ENCODE data around the gene NPLOC4. TPM values are rescaled to one million over a fixed set of nuclear protein-coding genes. Genes with fewer than 3 reads are reported as not detected.

The NPLOC4 gene
- 277 and 501 TPM in 2 replicates for total RNA-seq (2011; cell fraction: chromatin; rRNA removed; ENCODE audit: low replicate concordance)
- 241 and 247 TPM in 2 replicates for total RNA-seq (2011; cell fraction: nucleolus; rRNA removed)
- 239 and 253 TPM in 2 replicates for total RNA-seq (2011; cell fraction: nucleoplasm; rRNA removed)
- 65.1 and 82.2 TPM in 2 replicates for total RNA-seq (2014; rRNA removed)
- total RNA-seq (2014; rRNA removed; fragmentation: Illumina TruSeq; extraction: Trizol), result 47.4 and 53.0 TPM in 2 replicates
- total RNA-seq (2015; rRNA removed; fragmentation: Illumina TruSeq; extraction: Trizol), result 55.6 and 57.9 TPM in 2 replicates
- total RNA-seq (2021), result 116 and 124 TPM in 2 replicates
- 84.1 and 93.9 TPM in 2 replicates for polyA plus RNA-seq (2011; rRNA removed)
- 85.5 and 112 TPM in 2 replicates for polyA plus RNA-seq (2011; cell fraction: cytosol; rRNA removed)
- polyA plus RNA-seq (2011; cell fraction: nucleus; rRNA removed), result 134 and 203 TPM in 2 replicates
- polyA plus RNA-seq (2012), result 53.5 and 61.2 TPM in 2 replicates
- 69.0 and 74.7 TPM in 2 replicates for polyA plus RNA-seq (2014; fragmentation: Illumina TruSeq; extraction: Trizol)
- polyA plus RNA-seq (2014; fragmentation: Nextera tagmentation; extraction: Ambion mirVana), result 1 to 10 TPM; 1.5 to 2.5 TPM
- polyA plus RNA-seq (2014; rRNA removed), result 64.5 and 78.1 TPM in 2 replicates
- polyA minus RNA-seq (2011; rRNA and poly(A)+ RNA removed), result 117 and 181 TPM in 2 replicates
- polyA minus RNA-seq (2011; cell fraction: cytosol; rRNA and poly(A)+ RNA removed), result 99.8 and 121 TPM in 2 replicates
- polyA minus RNA-seq (2011; cell fraction: nucleus; rRNA and poly(A)+ RNA removed), result 52.1 and 62.5 TPM in 2 replicates
- percentile 83 among the genes with signal in this experiment for Bru-seq, nascent RNA
- percentile 90 among the genes with signal in this experiment for BruChase-seq, experiment 1, labeled RNA remaining after a 2-hour chase
- BruChase-seq, experiment 2, labeled RNA remaining after a 6-hour chase, result percentile 91 among the genes with signal in this experiment
- long read RNA-seq, experiment 1, full-length matches to known transcripts, result 103 of 479 reads
- long read RNA-seq, experiment 1, partial matches to known transcripts, result 25 of 479 reads
- long read RNA-seq, experiment 1, other reads (novel, unspliced or antisense), result 351 of 479 reads
- long read RNA-seq, experiment 2, full-length matches to known transcripts, result 32 of 123 reads
- long read RNA-seq, experiment 2, partial matches to known transcripts, result 27 of 123 reads
- long read RNA-seq, experiment 2, other reads (novel, unspliced or antisense), result 64 of 123 reads
- long read RNA-seq, experiment 3, partial matches to known transcripts, result 2 of 20 reads
- long read RNA-seq, experiment 3, other reads (novel, unspliced or antisense), result 18 of 20 reads

GRCh38 chr17:81636505-81637288 is at the start of gene NPLOC4, which contains the start of gene TSPAN10:
TSS of gene NPLOC4 (minus strand) at chr17:81637112. CDS start at chr17:81636930, 182 bp downstream.
TSS of gene TSPAN10 (plus strand) at chr17:81637196. CDS start at chr17:81642413, 5,217 bp downstream.
- no TSS peak for BruUV-seq (replicated peaks)
- Histone ChIP-seq H3K27ac (ENCODE audit: extremely low read depth, low read depth, low read length) (peak within 1 kb of the TSS; percentile 87), H3K27me3 (ENCODE audit: control insufficient read depth in 2 of 2, insufficient read depth in 2 of 2, low read length in 2 of 2) (no peaks in the 10 kb centered on the region), H3K79me2 (ENCODE audit: control insufficient read depth, insufficient read depth, low read length) (peaks cover 52% of the 10 kb centered on the region), H3K9me3 (replicated peaks; ENCODE audit: control insufficient read depth, insufficient read depth, low read depth, low read length) (no peaks in the 10 kb centered on the region), H4K20me1 (replicated peaks; ENCODE audit: control insufficient read depth, insufficient read depth, low read length) (peaks cover 6% of the 10 kb centered on the region), H3K9ac (ENCODE audit: insufficient read depth in 1 of 2, low read depth in 2 of 2, low read length in 2 of 2) (peak within 1 kb of the TSS; percentile 94 to 98), H3K9me1 (ENCODE audit: control insufficient read depth, insufficient read depth, low read length) (no peaks in the 10 kb centered on the region), H3K4me1 (replicated peaks in 1 of 2; ENCODE audit: control insufficient read depth in 2 of 2, insufficient read depth in 2 of 2, low read length in 2 of 2) (peaks cover 20 to 22% of the 10 kb centered on the region in 2 experiments; a peak in 4 of 5 replicates), H2AFZ (ENCODE audit: low read depth, low read length) (peak within 1 kb of the TSS; percentile 92), H3K4me2 (ENCODE audit: insufficient read depth, low read length) (peak within 1 kb of the TSS; percentile 84), H3K4me3 (peak within 1 kb of the TSS; percentile 69), H3K36me3 (ENCODE audit: control insufficient read depth, insufficient read depth, low read length) (peaks cover 28% of the 10 kb centered on the region; the same call in 2 of the 3 replicates)
- ChIA-PET CTCF (ENCODE audit: low intra/inter-chr PET ratio) (interaction anchor here (0.7 kb wide), 1 partner anchor 568 kb away, joined by 3 read pairs; no protein-coding TSS in a partner anchor), POLR2A (interaction anchor here (0.5 to 1.4 kb wide), 13 partner anchors 8 to 573 kb away, joined by 3 to 6 read pairs (median 3); partner anchors contain the start of genes ACTG1 and CCDC137)
- DNase-seq (ENCODE audit: extremely low read depth in 1 of 4, low spot score in 3 of 4) (peak; percentile 91 to 98 (median 97)), FAIRE-seq (peak; percentile 29), ATAC-seq (peak; percentile 91)
- intact Hi-C loops (cut with micrococcal nuclease) (loop anchor here (1.0 kb wide), 1 partner anchor 30 kb away; the partner anchor contains the start of genes CCDC137 and OXLD1), in situ Hi-C loops (cut with MboI) (no loop called here)
- WGBS (ENCODE audit: insufficient coverage, low coverage, missing lambda C conversion rate), result 2% methylated on average over 49 of the region's 77 CpGs
- TF ChIP-seq ATF6 (CRISPR knock-in tag; IDR thresholded peaks at IDR 0.05), result peak; percentile 26; the same call in 1 of the 2 replicates
- TF ChIP-seq ZNF146 (CRISPR knock-in tag; IDR thresholded peaks at IDR 0.05; ENCODE audit: unreplicated experiment), result no peak
- TF ChIP-seq ZNF253 (CRISPR knock-in tag; conservative IDR thresholded peaks at IDR 0.05), result no peak
- TF ChIP-seq CUX1 (CRISPR knock-in tag; IDR thresholded peaks at IDR 0.05), result no peak
- TF ChIP-seq RFX5 (IDR thresholded peaks at IDR 0.05; ENCODE audit: low read depth, low read length), result no peak
- TF ChIP-seq RNF2 (IDR thresholded peaks at IDR 0.05), result no peak
- no peak for TF ChIP-seq PRMT5 (CRISPR knock-in tag; IDR thresholded peaks at IDR 0.05)
- no peak for TF ChIP-seq SP2 (IDR thresholded peaks at IDR 0.05; ENCODE audit: extremely low read depth, low read depth, low read length, poor library complexity, severe bottlenecking)

Data from K562 (cell line).